GM18907 (cell line): ENCODE measurements around the gene RPL27A.

Experiments
- ATAC-seq: cut with Tn5 transposase; IDR thresholded peaks from one replicate; pipeline ENCODE4 v1.9.1; 2021; ENCODE audit warnings: mild to moderate bottlenecking, moderate library complexity; ENCODE audit not compliant: unreplicated experiment

RPL27A gene

GRCh38 chr11:8698917-8699441, 16.4 kb downstream of the RPL27A start:
- no peak for ATAC-seq

- no peak for ATAC-seq
Observed at GRCh38 chr11:8699903-8700302, 17.3 kb downstream of the RPL27A start.

DNA sequence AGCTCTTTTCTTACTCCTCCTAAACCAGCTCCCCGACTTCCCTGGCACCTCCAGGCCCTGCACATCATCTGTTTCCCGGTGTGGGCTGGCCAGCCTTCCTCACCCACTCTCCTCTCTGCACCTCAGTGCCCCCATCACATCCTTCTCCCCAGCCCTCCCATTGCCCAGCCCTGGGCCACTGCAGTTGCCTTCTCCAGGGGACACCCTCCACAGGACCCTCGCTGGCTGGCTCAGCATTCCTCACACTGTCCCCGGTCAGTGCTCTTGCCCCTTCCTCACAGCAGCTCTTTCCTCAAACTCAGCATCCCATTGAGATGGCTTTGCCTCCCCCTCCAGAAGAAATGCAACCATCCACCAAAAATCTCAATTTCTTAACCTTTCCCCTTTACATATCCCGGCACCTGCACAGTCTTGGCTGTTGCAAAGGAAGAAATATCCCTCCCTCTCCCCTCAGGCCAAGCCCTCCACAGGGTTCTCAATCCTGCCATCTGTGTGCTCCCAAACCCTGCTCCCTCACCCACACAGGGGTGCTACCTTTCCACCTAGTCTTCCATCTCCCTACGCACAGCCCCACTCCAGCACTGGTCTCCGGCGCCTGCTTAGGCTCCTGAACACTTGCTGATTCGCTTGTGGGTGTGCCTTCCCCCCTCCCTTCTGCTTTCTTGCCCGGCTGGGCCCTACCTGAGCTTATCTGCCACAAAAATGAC, 19.5 kb downstream of the RPL27A start:
- no peak for ATAC-seq

- ATAC-seq = no peak
Observed at GRCh38 chr11:8702598-8702915, 20.0 kb downstream of the RPL27A start.

- ATAC-seq = no peak
Observed at GRCh38 chr11:8704136-8704535, 21.5 kb downstream of the RPL27A start.

- no peak for ATAC-seq
Observed at GRCh38 chr11:8705146-8705545, 22.6 kb downstream of the RPL27A start.

DNA sequence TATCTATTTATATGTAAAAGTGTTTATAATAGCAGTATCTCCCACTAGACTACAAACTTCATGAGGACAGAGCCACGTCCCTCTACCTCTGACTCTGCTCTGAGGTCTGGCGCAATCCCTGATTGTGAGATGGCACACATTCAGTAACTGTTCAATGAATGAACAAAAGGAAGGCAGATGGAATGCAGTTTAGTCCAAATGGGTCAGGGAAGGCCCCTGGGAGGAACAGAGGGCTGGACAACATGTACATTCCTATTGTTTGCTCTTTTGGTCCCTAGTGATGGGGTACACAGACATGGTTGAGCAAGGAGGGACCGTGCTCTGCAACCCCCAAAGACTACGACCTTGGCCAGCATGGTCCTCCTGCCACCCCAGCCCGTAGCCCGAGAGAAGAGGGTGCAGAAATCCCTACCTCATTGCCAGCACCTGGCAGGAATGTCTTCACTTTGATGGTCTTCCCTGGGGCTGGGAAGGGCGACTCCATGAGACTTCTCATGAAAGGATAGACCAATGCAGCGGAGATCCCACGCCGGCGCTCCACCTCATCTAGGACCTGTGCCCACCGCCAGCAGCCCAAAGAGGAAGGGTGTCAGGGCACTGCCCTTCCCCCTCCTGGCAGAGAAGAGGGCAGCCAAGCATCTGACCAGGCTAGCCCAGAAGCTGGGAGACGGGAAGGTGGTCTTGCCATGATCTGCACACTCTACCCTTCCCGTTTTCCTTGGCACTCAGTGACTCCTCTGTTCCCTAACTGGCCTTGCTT, 24.3 kb downstream of the RPL27A start:
- ATAC-seq = no peak

GRCh38 chr11:8707541-8708191, 25.1 kb downstream of the RPL27A start:
- no peak for ATAC-seq

- no peak for ATAC-seq
Observed at GRCh38 chr11:8709002-8709672, 26.5 kb downstream of the RPL27A start.

DNA sequence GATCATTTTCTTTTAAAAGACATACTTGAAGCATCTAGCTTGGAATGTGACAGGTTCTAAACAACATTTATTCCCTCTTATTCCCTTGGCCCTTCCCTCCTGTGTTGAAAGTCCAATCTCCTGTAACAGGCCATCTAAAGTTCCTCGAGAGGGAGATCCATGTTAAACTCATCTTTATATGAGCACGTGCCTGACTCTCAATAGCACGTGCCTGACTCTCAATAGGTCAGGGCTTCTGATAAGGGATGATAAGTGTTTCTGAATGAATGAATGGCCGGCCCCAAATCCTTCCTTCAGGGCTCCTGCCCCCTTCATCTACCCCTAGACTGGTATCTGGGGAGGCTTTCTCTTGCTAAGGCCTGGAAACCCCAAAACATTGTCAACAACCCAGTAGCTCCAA, 27.2 kb downstream of the RPL27A start:
- ATAC-seq = no peak

- ATAC-seq = no peak
Observed at GRCh38 chr11:8711895-8712442, 29.4 kb downstream of the RPL27A start.

DNA sequence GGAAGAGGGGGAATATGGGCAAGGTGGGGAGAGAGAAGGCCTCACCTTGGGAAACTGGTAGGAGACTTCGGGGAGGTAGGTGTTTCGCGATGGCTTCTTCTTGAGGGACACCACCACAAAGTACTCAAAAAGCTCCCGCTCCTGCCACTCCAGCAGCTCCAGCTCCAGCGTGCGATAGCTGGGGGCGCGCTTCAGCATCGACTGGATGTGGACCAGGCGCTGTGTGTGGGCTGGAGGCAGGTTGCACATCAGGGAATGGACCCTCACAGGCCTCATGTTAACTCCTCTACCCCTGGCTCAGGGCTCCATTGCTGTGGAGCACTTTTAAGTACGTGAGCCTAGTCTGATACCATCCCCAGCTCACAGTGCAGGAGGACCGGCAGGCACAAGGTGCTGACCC, 29.9 kb downstream of the RPL27A start:
- no peak for ATAC-seq

DNA sequence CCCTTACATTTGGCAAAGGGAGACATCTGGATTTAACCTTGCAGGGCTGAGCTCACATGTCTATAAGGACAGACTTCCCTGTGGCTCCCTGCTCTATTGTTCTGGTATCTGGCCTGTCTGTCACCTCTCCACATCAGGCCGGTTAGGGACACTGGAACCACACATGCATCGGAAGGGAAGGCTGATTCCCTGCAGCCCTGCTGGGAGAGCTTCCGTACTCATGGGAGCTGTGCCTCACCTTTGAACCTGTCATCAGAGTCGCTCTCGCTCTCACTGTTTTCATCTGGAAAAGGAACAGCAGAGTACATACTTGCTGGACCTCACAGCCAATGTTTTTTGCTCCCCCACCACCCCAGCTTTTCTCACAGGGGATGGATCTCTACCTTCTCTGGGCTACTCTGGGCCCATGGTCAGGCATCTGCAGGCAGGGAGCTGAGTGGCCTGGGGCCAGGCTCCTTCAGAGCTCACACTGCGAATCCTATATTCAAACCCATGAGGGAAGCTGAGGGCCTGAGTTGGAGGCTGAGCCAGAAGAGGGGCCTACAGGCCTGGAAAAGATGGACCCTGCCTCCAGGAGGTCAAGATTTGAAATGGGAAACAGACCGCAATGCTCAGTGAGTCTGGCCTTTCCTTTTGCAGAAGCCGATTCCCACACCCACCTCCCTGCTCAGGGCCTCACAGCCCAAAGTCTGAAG, 31.3 kb downstream of the RPL27A start:
- no peak for ATAC-seq

GRCh38 chr11:8714622-8715225, 32.1 kb downstream of the RPL27A start:
- no peak for ATAC-seq

- ATAC-seq = no peak
Observed at GRCh38 chr11:8715501-8715900, 32.9 kb downstream of the RPL27A start.

- ATAC-seq = no peak
Observed at GRCh38 chr11:8717544-8717875, 34.9 kb downstream of the RPL27A start.

GRCh38 chr11:8717876-8718753, 35.5 kb downstream of the RPL27A start:
- ATAC-seq = no peak

DNA sequence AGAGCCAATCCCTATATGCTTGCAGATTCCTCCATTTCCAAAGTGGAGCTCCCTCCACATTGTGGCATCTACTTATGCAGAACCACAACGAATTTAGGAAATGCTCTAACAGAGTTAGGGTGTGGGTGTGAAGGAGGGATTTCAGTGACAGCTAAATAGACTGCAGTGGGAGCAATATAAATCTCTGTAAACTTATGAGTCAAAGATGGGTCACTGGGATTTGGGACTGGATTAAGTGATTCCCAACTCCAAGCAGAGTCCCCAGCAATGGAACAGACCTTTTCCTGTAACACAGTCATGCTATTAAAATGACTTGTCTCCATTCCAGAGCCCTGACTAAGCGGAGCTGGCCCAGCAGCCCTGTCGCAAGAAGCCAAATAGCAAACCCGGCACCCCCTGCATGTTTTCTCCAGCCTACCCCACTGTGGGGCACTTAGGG, 36.6 kb downstream of the RPL27A start:
- no peak for ATAC-seq

DNA sequence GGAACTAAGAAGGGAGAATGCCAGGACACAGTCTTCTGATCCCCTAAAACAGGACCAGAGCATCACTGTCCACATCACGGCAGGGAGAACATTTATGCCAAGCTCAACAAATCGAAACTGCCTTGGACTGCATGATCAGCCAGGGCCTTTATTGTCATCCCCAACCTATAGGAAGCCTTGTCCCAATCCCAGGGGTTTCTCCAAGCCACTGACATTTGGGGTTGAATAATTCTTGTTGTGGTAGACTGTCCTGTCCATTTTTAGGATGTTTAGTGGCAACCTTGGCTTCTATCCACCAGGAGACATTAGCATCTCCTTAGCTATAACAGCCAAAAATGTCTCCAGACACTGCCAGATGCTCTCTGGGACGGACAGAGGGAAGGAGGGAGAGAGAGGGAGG, 37.1 kb downstream of the RPL27A start:
- no peak for ATAC-seq
